Measurements from ENCODE around the gene ZBTB20. TPM values are rescaled to one million over a fixed set of nuclear protein-coding genes. Genes with fewer than 3 reads are reported as not detected.

Gene ZBTB20
- polyA plus RNA-seq, 1 of the 3 experiments (the other 2 are of a cell fraction), result 0.43 TPM

GRCh38 chr3:114619771-114620170 is 527.3 kb downstream of the ZBTB20 start:
- Histone ChIP-seq H3K36me3 (replicated peaks in 1 of 2; ENCODE audit: control insufficient read depth in 1 of 2, insufficient read depth in 2 of 2, low read length in 1 of 2) (peaks cover 0 to 10% of the 10 kb centered on the region in 2 experiments), H3K9me2 (no peaks in the 10 kb centered on the region), H3K79me2 (ENCODE audit: insufficient read depth) (peaks cover 30% of the 10 kb centered on the region), H3K4me1 (ENCODE audit: control insufficient read depth in 1 of 2, insufficient read depth in 2 of 2, low read depth in 1 of 2, low read length in 1 of 2) (peaks cover 0 to 15% of the 10 kb centered on the region in 2 experiments), H3K4me2 (no peak overlapping the region), H3K27me3 (ENCODE audit: insufficient read depth) (no peaks in the 10 kb centered on the region), H2AFZ (ENCODE audit: low read depth) (no peak overlapping the region), H3K9me3 (no peaks in the 10 kb centered on the region), H3K27ac (ENCODE audit: low read depth in 2 of 2, low read length in 1 of 2) (no peak overlapping the region), H4K20me1 (ENCODE audit: insufficient read depth) (no peaks in the 10 kb centered on the region), H3K4me3 (ENCODE audit: low read depth in 2 of 2, low read length in 1 of 2) (no peak overlapping the region), H3F3A (replicated peaks; ENCODE audit: insufficient read depth) (peaks cover 4% of the 10 kb centered on the region), H3K9ac (no peak overlapping the region)
- ChIA-PET CTCF (interaction anchor here (0.8 to 1.1 kb wide), 2 partner anchors 54 to 76 kb away, joined by 3 to 4 read pairs; no protein-coding TSS in a partner anchor), POLR2A (no interaction called here)
- no peak for DNase-seq
- WGBS (ENCODE audit: low lambda C conversion rate), result 98% methylated on average over 3 of the region's 3 CpGs
- no peak for TF ChIP-seq ZBTB33 (IDR thresholded peaks at IDR 0.05; ENCODE audit: borderline replicate concordance, low read depth)
- no peak for TF ChIP-seq TAF1 (IDR thresholded peaks at IDR 0.05; ENCODE audit: borderline replicate concordance, low read depth, low read length)
- TF ChIP-seq FOSL2 (IDR thresholded peaks at IDR 0.05; ENCODE audit: borderline replicate concordance, low read depth), result no peak
- no peak for TF ChIP-seq EP300 (IDR thresholded peaks at IDR 0.05; ENCODE audit: borderline replicate concordance in 1 of 2, low read depth in 1 of 2, low read length in 1 of 2)
- no peak for TF ChIP-seq RXRA (IDR thresholded peaks at IDR 0.05; ENCODE audit: borderline replicate concordance, low read depth)
- TF ChIP-seq REST (IDR thresholded peaks at IDR 0.05; ENCODE audit: low read depth, low read length), result no peak

- H3K27ac ChIP-seq (ENCODE audit: low read depth in 2 of 2, low read length in 1 of 2), result no peak overlapping the region
- H3F3A ChIP-seq (replicated peaks; ENCODE audit: insufficient read depth), result no peaks in the 10 kb centered on the region
- peaks cover 3% of the 10 kb centered on the region; the same call in 1 of the 2 replicates for H3K79me2 ChIP-seq (ENCODE audit: insufficient read depth)
- no peaks in the 10 kb centered on the region for H3K27me3 ChIP-seq (ENCODE audit: insufficient read depth)
- no peak overlapping the region for H2AFZ ChIP-seq (ENCODE audit: low read depth)
- DNase-seq, result no peak
- ChIA-PET CTCF (interaction anchor here (0.6 to 1.5 kb wide), 2 partner anchors 13 to 60 kb away, joined by 3 read pairs; no protein-coding TSS in a partner anchor), POLR2A (no interaction called here)
- no peak overlapping the region for H3K4me3 ChIP-seq (ENCODE audit: low read depth in 2 of 2, low read length in 1 of 2)
- H3K4me1 ChIP-seq (ENCODE audit: control insufficient read depth in 1 of 2, insufficient read depth in 2 of 2, low read depth in 1 of 2, low read length in 1 of 2), result peaks cover 0 to 5% of the 10 kb centered on the region in 2 experiments; a peak in 3 of 4 replicates
- no peaks in the 10 kb centered on the region for H4K20me1 ChIP-seq (ENCODE audit: insufficient read depth)
- no peaks in the 10 kb centered on the region for H3K9me3 ChIP-seq
- WGBS (ENCODE audit: low lambda C conversion rate), result 85% methylated on average over 9 of the region's 9 CpGs
- no peak overlapping the region for H3K9ac ChIP-seq
- peaks cover 0 to 10% of the 10 kb centered on the region in 2 experiments for H3K36me3 ChIP-seq (replicated peaks in 1 of 2; ENCODE audit: control insufficient read depth in 1 of 2, insufficient read depth in 2 of 2, low read length in 1 of 2)
- no peak overlapping the region for H3K4me2 ChIP-seq
- H3K9me2 ChIP-seq, result no peaks in the 10 kb centered on the region
- TF ChIP-seq RFX5 (IDR thresholded peaks at IDR 0.05; ENCODE audit: low read length) (no peak), NRF1 (IDR thresholded peaks at IDR 0.05; ENCODE audit: low read depth, low read length) (no peak), USF2 (IDR thresholded peaks at IDR 0.05; ENCODE audit: borderline replicate concordance, low read depth, low read length) (no peak), MEF2A (IDR thresholded peaks at IDR 0.05; ENCODE audit: borderline replicate concordance, low read depth) (no peak), MAX (IDR thresholded peaks at IDR 0.05; ENCODE audit: low read depth) (no peak), FOSL2 (IDR thresholded peaks at IDR 0.05; ENCODE audit: borderline replicate concordance, low read depth) (no peak), IRF3 (IDR thresholded peaks at IDR 0.05; ENCODE audit: low read depth, low read length) (no peak), USF1 (IDR thresholded peaks at IDR 0.05; ENCODE audit: borderline replicate concordance, low read depth) (no peak), ZBTB33 (IDR thresholded peaks at IDR 0.05; ENCODE audit: borderline replicate concordance, low read depth) (no peak)
Observed at GRCh38 chr3:114615523-114616085, 531.5 kb downstream of the ZBTB20 start.

Data from SK-N-SH (cell line).